HEK293 (cell line): ENCODE measurements around the gene MED8.

ENCODE experiments used
- CTCF ChIA-PET: fragments of 350-600 bp; formaldehyde crosslinking; extraction: SDS; loops from one replicate; lab custom pipeline; 2021; ENCODE audit warnings: antibody characterized with exemption; lab: Yijun Ruan, JAX
- POLR2A ChIA-PET: fragments of 300-600 bp; formaldehyde crosslinking; extraction: SDS; loops from one replicate; lab custom pipeline; 2020; ENCODE audit warnings: antibody characterized with exemption, inconsistent platforms; lab: Yijun Ruan, JAX
- H3K27ac ChIP-seq: fragments of 200-500 bp; sonication (Bioruptor generic); 2 replicates; pipeline ENCODE4 v1.5.1; 2014; ENCODE audit warnings: low read depth, low read length, control low read depth, inconsistent platforms; ENCODE audit errors: extremely low read depth
- H3K36me3 ChIP-seq, 2 experiments: fragments of 200-500 bp in 1 of 2; sonication (Bioruptor generic) in 1 of 2; 1 replicate in 1 of 2; 2 replicates in 1 of 2; pipeline ENCODE4 v1.5.1; 2014 to 2017; ENCODE audit warnings: inconsistent platforms in 2 of 2, low read length in 2 of 2; ENCODE audit not compliant: control insufficient read depth in 2 of 2, insufficient read depth in 1 of 2
- H3K4me1 ChIP-seq: fragments of 200-500 bp; sonication (Bioruptor generic); 2 replicates; pipeline ENCODE4 v1.5.1; 2014; ENCODE audit warnings: mild to moderate bottlenecking, low read length, inconsistent platforms; ENCODE audit not compliant: control insufficient read depth, insufficient read depth
- H3K4me3 ChIP-seq: 2 replicates; pipeline ENCODE4 v1.5.1; 2011; ENCODE audit warnings: low read depth, mild to moderate bottlenecking, control low read depth, low read length, moderate library complexity
- H3K9me3 ChIP-seq: fragments of 200-500 bp; sonication (Bioruptor generic); 2 replicates; pipeline ENCODE4 v1.5.1; 2014; ENCODE audit warnings: low read depth, low read length, inconsistent platforms; ENCODE audit not compliant: control insufficient read depth, insufficient read depth
- OSR2 ChIP-seq: fragments of 450-650 bp; formaldehyde crosslinking; IDR thresholded peaks from 2 replicates; pipeline ENCODE4 v1.5.1; 2016; ENCODE audit warnings: missing biosample characterization, missing genetic modification characterization
- SCRT1 ChIP-seq: fragments of 450-650 bp; formaldehyde crosslinking; IDR thresholded peaks from 2 replicates; pipeline ENCODE4 v1.5.1; 2016; ENCODE audit warnings: missing biosample characterization, missing genetic modification characterization, borderline replicate concordance
- SCRT2 ChIP-seq: fragments of 450-650 bp; formaldehyde crosslinking; IDR thresholded peaks from 2 replicates; pipeline ENCODE4 v1.5.1; 2016; ENCODE audit warnings: missing biosample characterization, missing genetic modification characterization
- ZBTB7A ChIP-seq: fragments of 450-650 bp; formaldehyde crosslinking; IDR thresholded peaks from 2 replicates; pipeline ENCODE4 v1.5.1; 2016; ENCODE audit warnings: low read depth, missing biosample characterization, missing genetic modification characterization
- ZNF266 ChIP-seq: fragments of 450-650 bp; formaldehyde crosslinking; IDR thresholded peaks from 2 replicates; pipeline ENCODE4 v1.5.1; 2016; ENCODE audit warnings: missing biosample characterization, missing genetic modification characterization, low read depth
- ZNF292 ChIP-seq: fragments of 450-650 bp; formaldehyde crosslinking; IDR thresholded peaks from 2 replicates; pipeline ENCODE4 v1.5.1; 2016; ENCODE audit warnings: low read depth, missing biosample characterization, missing genetic modification characterization, borderline replicate concordance
- ZNF354C ChIP-seq: fragments of 450-650 bp; formaldehyde crosslinking; IDR thresholded peaks from 2 replicates; pipeline ENCODE4 v1.5.1; 2016; ENCODE audit warnings: missing biosample characterization, missing genetic modification characterization, low read depth, borderline replicate concordance
- ZNF530 ChIP-seq: fragments of 450-650 bp; formaldehyde crosslinking; IDR thresholded peaks from 2 replicates; pipeline ENCODE4 v1.5.1; 2016; ENCODE audit warnings: low read depth, missing biosample characterization, missing genetic modification characterization
- ZNF560 ChIP-seq: fragments of 450-650 bp; formaldehyde crosslinking; IDR thresholded peaks from 2 replicates; pipeline ENCODE4 v1.5.1; 2017; ENCODE audit warnings: missing biosample characterization, missing genetic modification characterization, borderline replicate concordance
- TF ChIP-seq, protein P1 (sequence below): fragments of 450-650 bp; formaldehyde crosslinking; conservative IDR thresholded peaks from 2 replicates; pipeline ENCODE4 v1.5.1; 2016; ENCODE audit warnings: low read depth, missing biosample characterization, missing genetic modification characterization
- TF ChIP-seq, protein P2 (sequence below): fragments of 450-650 bp; formaldehyde crosslinking; IDR thresholded peaks from 2 replicates; pipeline ENCODE4 v1.5.0; 2017; ENCODE audit warnings: missing biosample characterization, missing genetic modification characterization, borderline replicate concordance
- TF ChIP-seq, protein P3 (sequence below): fragments of 450-650 bp; formaldehyde crosslinking; IDR thresholded peaks from 2 replicates; pipeline ENCODE4 v1.5.1; 2016; ENCODE audit warnings: missing biosample characterization, missing genetic modification characterization
- TF ChIP-seq, protein P4 (sequence below): fragments of 450-650 bp; formaldehyde crosslinking; IDR thresholded peaks from 2 replicates; pipeline ENCODE4; 2016; ENCODE audit warnings: missing biosample characterization, missing genetic modification characterization

The MED8 gene

DNA sequence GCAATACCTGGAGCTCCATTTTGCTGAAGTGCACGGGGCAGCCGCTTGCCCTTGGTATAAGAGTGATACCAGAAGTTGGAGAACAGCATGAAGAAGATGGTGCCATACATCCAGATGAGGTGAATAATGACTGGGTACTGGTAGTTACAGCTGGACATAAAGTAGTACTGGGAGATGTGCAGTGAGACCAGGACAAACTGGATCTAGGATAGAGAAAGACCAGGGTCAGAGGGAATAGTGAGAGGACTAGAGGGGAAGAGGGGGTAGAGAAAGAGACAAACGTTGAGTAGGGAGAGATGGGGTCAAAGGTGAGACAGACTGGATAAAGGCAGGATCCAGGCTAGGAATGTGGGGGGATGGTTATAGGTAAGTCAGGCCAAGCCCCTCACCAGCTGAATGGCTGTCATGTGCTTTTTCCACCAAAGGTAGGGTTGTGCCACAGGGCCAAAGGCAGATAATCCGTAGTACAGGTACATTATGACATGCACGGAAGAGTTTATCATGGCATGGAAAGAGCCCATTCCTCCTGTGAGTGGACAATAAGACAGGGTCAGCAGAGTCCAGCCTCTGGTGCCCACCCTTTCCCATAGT, 25.6 kb downstream of the MED8 start:
- Histone ChIP-seq H3K4me3 (no peak overlapping the region), H3K9me3 (no peaks in the 10 kb centered on the region), H3K27ac (no peak overlapping the region), H3K36me3 (peaks cover 17 to 69% of the 10 kb centered on the region in 2 experiments), H3K4me1 (peaks cover 8% of the 10 kb centered on the region)
- CTCF ChIA-PET, result interaction anchor here (0.7 to 1.1 kb wide), 2 partner anchors 23 to 756 kb away, joined by 3 read pairs; no protein-coding TSS in a partner anchor
- POLR2A ChIA-PET, result interaction anchor here (0.6 to 1.4 kb wide), 4 partner anchors 9 to 246 kb away, joined by 3 to 5 read pairs (median 4); no protein-coding TSS in a partner anchor
- TF ChIP-seq ZNF560 (tag by site-specific recombination) (no peak), SCRT2 (no peak), OSR2 (tag by site-specific recombination) (no peak), ZNF266 (tag by site-specific recombination) (no peak), ZNF292 (tag by site-specific recombination) (no peak)
- TF ChIP-seq, protein P1, sequence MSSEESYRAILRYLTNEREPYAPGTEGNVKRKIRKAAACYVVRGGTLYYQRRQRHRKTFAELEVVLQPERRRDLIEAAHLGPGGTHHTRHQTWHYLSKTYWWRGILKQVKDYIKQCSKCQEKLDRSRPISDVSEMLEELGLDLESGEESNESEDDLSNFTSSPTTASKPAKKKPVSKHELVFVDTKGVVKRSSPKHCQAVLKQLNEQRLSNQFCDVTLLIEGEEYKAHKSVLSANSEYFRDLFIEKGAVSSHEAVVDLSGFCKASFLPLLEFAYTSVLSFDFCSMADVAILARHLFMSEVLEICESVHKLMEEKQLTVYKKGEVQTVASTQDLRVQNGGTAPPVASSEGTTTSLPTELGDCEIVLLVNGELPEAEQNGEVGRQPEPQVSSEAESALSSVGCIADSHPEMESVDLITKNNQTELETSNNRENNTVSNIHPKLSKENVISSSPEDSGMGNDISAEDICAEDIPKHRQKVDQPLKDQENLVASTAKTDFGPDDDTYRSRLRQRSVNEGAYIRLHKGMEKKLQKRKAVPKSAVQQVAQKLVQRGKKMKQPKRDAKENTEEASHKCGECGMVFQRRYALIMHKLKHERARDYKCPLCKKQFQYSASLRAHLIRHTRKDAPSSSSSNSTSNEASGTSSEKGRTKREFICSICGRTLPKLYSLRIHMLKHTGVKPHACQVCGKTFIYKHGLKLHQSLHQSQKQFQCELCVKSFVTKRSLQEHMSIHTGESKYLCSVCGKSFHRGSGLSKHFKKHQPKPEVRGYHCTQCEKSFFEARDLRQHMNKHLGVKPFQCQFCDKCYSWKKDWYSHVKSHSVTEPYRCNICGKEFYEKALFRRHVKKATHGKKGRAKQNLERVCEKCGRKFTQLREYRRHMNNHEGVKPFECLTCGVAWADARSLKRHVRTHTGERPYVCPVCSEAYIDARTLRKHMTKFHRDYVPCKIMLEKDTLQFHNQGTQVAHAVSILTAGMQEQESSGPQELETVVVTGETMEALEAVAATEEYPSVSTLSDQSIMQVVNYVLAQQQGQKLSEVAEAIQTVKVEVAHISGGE, result no peak
- TF ChIP-seq, protein P2, sequence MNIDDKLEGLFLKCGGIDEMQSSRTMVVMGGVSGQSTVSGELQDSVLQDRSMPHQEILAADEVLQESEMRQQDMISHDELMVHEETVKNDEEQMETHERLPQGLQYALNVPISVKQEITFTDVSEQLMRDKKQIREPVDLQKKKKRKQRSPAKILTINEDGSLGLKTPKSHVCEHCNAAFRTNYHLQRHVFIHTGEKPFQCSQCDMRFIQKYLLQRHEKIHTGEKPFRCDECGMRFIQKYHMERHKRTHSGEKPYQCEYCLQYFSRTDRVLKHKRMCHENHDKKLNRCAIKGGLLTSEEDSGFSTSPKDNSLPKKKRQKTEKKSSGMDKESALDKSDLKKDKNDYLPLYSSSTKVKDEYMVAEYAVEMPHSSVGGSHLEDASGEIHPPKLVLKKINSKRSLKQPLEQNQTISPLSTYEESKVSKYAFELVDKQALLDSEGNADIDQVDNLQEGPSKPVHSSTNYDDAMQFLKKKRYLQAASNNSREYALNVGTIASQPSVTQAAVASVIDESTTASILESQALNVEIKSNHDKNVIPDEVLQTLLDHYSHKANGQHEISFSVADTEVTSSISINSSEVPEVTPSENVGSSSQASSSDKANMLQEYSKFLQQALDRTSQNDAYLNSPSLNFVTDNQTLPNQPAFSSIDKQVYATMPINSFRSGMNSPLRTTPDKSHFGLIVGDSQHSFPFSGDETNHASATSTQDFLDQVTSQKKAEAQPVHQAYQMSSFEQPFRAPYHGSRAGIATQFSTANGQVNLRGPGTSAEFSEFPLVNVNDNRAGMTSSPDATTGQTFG, result no peak
- TF ChIP-seq, protein P3, sequence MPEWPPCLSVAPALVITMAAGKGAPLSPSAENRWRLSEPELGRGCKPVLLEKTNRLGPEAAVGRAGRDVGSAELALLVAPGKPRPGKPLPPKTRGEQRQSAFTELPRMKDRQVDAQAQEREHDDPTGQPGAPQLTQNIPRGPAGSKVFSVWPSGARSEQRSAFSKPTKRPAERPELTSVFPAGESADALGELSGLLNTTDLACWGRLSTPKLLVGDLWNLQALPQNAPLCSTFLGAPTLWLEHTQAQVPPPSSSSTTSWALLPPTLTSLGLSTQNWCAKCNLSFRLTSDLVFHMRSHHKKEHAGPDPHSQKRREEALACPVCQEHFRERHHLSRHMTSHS (tag by site-specific recombination), result no peak
- TF ChIP-seq, protein P4, sequence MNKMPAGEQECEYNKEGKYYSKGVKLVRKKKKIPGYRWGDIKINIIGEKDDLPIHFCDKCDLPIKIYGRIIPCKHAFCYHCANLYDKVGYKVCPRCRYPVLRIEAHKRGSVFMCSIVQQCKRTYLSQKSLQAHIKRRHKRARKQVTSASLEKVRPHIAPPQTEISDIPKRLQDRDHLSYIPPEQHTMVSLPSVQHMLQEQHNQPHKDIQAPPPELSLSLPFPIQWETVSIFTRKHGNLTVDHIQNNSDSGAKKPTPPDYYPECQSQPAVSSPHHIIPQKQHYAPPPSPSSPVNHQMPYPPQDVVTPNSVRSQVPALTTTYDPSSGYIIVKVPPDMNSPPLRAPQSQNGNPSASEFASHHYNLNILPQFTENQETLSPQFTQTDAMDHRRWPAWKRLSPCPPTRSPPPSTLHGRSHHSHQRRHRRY (tag by site-specific recombination), result no peak

DNA sequence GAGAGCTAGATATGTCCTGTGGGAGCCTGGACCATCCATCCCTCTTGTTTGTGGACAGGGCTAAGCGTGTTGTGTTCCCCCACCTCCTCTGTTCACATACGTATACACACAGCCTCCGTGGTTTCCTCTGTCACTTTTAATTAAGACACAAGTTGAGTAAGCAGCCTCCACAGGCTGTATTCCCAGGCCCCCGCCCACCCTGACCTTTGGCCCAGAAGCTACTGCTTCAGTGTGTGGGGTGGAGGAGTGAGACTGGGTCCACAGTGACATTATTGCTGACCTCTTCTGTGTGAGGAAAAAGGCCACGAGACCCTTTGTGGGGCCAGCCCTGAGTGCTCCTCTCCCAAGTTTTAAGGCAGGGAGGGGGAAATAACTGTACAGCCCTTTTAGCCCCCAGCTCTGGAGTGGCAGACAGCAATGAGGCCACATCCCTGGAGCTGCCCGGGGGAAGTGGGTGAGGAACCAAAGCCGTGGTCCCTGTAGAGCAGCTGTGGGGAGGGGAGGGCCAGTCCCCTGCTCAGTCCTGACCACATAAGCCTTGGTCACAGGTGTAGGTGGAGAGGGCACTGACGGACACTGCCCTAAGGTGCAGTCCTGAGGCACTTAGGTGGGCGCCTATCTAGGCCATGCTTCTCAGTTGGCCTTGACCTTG, 26.2 kb downstream of the MED8 start:
- no peaks in the 10 kb centered on the region for H3K9me3 ChIP-seq
- ChIA-PET POLR2A (interaction anchor here (0.6 to 1.4 kb wide), 4 partner anchors 9 to 247 kb away, joined by 3 to 5 read pairs (median 4); no protein-coding TSS in a partner anchor), CTCF (interaction anchor here (0.7 to 1.1 kb wide), 2 partner anchors 23 to 757 kb away, joined by 3 read pairs; no protein-coding TSS in a partner anchor)
- peaks cover 17 to 69% of the 10 kb centered on the region in 2 experiments for H3K36me3 ChIP-seq
- H3K4me1 ChIP-seq, result peaks cover 8% of the 10 kb centered on the region
- no peak overlapping the region for H3K27ac ChIP-seq
- H3K4me3 ChIP-seq, result no peak overlapping the region
- TF ChIP-seq ZNF354C (tag by site-specific recombination) (no peak), ZNF530 (tag by site-specific recombination) (no peak), SCRT1 (tag by site-specific recombination) (no peak), ZBTB7A (tag by site-specific recombination) (no peak)
